Keratinocyte (primary cell): ENCODE measurements around the gene MTIF2.

ENCODE experiments used
- EZH2 ChIP-seq: IDR thresholded peaks from one replicate; pipeline ENCODE4 v1.6.1; 2012; ENCODE audit warnings: inconsistent platforms, mild to moderate bottlenecking, low read length, moderate library complexity
- TF ChIP-seq, protein P1 (sequence below), 3 experiments: IDR thresholded peaks in 1 of 3; conservative IDR thresholded peaks in 1 of 3; optimal IDR thresholded peaks in 1 of 3; 2 replicates in 2 of 3; 3 replicates in 1 of 3; pipeline versions ENCODE3 to v1.5.1; 2011; ENCODE audit warnings: low read length in 3 of 3, mild to moderate bottlenecking in 3 of 3, moderate library complexity in 2 of 3, control low read depth in 1 of 3, inconsistent platforms in 1 of 3; ENCODE audit not compliant: insufficient read depth in 2 of 3; ENCODE audit errors: extremely low read depth in 1 of 3

GRCh38 chr2:55268288-55268906 is 634 bp downstream of the MTIF2 start:
- TF ChIP-seq, protein P1, sequence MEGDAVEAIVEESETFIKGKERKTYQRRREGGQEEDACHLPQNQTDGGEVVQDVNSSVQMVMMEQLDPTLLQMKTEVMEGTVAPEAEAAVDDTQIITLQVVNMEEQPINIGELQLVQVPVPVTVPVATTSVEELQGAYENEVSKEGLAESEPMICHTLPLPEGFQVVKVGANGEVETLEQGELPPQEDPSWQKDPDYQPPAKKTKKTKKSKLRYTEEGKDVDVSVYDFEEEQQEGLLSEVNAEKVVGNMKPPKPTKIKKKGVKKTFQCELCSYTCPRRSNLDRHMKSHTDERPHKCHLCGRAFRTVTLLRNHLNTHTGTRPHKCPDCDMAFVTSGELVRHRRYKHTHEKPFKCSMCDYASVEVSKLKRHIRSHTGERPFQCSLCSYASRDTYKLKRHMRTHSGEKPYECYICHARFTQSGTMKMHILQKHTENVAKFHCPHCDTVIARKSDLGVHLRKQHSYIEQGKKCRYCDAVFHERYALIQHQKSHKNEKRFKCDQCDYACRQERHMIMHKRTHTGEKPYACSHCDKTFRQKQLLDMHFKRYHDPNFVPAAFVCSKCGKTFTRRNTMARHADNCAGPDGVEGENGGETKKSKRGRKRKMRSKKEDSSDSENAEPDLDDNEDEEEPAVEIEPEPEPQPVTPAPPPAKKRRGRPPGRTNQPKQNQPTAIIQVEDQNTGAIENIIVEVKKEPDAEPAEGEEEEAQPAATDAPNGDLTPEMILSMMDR (optimal IDR thresholded peaks at IDR 0.05 in 1 of 3, IDR thresholded peaks at IDR 0.05 in 1 of 3, conservative IDR thresholded peaks at IDR 0.05 in 1 of 3; ENCODE audit: extremely low read depth in 1 of 3, insufficient read depth in 2 of 3, low read length in 3 of 3): peak in 1 of 3 experiments; percentile 7
- TF ChIP-seq EZH2: no peak
